ENCODE measurements around the gene CUEDC1.

DNA sequence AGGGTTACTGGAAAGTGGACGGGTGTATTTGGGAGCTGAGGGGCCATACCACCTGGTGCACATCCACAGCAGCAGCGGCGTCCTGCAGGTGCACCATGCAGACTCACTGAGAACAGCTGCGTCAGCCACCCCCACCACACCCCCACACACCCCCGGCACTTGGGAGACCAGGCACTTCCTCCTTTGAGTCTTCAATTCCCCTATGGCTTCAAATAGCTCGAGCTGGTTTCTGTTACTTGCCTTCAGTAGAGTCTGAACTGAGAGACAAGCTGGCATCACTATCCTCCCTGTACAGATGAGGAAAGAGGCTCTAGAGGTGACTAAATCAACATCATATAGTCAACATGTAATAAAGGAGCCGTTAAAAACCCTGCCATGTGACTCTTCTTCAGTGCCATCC, 15.4 kb downstream of the CUEDC1 start:
- TF ChIP-seq POLR2A (IDR thresholded peaks at IDR 0.05) (no peak), POLR2AphosphoS5 (IDR thresholded peaks at IDR 0.05) (no peak)
- TF ChIP-seq, protein P1, sequence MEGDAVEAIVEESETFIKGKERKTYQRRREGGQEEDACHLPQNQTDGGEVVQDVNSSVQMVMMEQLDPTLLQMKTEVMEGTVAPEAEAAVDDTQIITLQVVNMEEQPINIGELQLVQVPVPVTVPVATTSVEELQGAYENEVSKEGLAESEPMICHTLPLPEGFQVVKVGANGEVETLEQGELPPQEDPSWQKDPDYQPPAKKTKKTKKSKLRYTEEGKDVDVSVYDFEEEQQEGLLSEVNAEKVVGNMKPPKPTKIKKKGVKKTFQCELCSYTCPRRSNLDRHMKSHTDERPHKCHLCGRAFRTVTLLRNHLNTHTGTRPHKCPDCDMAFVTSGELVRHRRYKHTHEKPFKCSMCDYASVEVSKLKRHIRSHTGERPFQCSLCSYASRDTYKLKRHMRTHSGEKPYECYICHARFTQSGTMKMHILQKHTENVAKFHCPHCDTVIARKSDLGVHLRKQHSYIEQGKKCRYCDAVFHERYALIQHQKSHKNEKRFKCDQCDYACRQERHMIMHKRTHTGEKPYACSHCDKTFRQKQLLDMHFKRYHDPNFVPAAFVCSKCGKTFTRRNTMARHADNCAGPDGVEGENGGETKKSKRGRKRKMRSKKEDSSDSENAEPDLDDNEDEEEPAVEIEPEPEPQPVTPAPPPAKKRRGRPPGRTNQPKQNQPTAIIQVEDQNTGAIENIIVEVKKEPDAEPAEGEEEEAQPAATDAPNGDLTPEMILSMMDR (IDR thresholded peaks at IDR 0.05), result no peak
